Measurements from ENCODE around the gene WNT9B.

Gene WNT9B, protein sequence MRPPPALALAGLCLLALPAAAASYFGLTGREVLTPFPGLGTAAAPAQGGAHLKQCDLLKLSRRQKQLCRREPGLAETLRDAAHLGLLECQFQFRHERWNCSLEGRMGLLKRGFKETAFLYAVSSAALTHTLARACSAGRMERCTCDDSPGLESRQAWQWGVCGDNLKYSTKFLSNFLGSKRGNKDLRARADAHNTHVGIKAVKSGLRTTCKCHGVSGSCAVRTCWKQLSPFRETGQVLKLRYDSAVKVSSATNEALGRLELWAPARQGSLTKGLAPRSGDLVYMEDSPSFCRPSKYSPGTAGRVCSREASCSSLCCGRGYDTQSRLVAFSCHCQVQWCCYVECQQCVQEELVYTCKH
- 0 reads per million in 4 donors for total RNA-seq

DNA sequence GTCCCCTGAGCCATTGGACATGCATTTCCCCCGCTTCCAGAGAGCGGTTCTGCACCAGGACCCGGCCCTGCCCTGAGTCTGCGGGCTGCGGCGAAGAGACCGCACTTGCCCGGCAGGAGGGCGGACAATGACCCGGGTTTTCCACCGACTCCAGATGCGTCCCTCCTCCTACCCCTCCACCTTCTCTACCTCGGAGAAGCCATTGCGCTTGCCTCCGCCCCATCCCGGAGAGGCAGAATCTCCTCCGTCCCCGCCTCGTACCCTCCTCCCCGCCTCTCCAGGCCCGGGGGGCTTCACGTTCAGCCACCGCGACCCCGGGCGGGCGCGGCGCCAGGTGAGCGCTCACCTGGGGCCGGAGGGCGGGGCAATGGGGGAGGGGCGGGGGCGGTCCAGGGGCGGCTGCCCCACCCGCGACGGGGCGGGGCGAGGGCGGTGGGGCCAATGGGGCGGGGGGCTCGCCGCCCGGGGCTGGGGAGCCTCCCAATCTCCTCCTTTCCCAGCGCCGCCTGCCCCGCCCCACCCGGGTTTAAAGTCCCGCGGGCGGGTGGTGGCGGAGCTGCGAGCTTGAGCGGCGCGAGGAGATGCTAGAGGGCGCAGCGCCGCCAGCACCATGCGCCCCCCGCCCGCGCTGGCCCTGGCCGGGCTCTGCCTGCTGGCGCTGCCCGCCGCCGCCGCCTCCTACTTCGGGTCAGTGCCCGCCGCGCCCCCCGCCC lies at the start of gene WNT9B:
TSS of gene WNT9B (plus strand) at position 555 of the 713 bp plus-strand sequence. CDS start at position 611, 56 bp downstream.
- no peak for DNase-seq

DNA sequence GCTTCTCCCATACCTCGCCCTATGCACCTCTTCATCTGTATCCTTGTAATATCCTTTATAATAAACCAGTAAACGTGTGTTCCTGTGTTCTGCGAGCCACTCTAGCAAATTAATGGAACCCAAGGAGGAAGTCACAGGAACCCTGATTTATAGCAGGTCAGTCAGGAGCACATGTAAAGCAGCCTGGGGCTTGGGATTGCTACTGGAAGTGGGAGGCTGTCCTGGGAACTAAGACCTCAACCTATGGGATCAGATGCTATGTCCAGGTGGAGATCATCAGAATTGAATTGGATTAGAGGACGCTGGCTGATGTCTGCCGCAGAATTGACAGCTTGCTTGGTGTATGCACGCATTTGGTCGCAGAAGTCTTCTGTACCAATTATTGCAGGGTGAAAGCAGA lies 48.6 kb upstream of the WNT9B start:
- DNase-seq = no peak

DNA sequence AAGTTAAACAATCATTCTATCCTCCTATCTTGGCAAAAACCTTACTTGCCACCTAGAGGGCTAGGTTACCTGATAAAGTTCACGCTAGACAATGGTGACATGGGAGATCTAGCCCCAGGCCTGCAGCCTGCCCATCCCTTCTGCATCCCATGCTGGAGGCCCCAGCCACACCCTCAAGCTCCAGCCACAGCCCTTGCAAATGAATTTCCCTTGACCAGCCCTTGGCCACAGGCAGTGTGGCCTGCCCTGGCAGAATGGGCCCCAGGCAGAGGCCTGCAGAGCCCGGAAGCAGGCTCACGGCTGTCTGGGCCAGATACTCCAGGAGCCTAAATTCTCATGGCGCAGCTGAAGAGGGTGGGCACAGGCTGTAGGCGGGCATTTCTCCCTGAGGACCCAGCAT lies 47.8 kb upstream of the WNT9B start:
- no peak for DNase-seq

DNA sequence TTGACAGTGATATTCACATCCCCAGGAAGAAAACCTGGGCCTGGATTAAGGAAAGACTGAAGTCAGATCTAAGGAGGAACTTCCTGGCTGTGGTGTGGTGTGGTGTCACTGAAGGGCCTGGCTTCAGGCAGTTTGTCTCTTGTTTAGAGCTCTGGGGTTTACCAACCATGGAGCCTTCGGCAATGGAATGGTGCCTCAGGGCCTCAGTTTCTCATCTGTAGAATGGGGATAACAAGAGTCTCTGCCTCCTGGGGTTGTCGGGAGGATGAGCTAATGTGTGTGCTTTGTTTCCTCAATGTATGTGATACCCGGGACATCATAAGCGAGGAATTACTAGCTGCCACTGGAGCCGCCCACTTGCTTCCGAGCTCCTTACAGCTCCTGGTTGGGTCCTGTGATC lies 45.6 kb upstream of the WNT9B start:
- DNase-seq = no peak

DNA sequence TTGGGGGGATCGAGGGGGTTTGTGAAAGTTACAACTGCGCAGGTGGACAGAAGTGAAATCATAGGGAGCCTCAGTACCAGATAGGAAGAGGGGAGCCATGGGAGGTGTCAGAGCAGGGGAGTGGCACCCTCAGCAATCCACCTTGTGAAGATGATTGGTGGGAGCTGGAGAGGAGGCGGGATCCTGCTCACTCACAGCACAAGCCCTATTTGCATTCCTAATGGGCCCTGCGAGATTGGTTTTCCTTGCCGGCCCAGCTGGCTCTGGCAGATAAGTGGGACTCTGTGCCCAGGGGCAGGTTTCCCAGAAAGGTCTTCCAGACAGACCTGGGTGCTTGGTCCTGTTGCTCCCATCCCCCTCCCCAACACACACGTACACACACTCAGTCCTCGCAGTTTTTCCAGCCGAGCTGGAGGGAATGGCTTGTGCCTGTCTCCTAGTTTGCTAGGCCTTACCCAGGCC lies 42.2 kb upstream of the WNT9B start:
- DNase-seq = no peak

DNA sequence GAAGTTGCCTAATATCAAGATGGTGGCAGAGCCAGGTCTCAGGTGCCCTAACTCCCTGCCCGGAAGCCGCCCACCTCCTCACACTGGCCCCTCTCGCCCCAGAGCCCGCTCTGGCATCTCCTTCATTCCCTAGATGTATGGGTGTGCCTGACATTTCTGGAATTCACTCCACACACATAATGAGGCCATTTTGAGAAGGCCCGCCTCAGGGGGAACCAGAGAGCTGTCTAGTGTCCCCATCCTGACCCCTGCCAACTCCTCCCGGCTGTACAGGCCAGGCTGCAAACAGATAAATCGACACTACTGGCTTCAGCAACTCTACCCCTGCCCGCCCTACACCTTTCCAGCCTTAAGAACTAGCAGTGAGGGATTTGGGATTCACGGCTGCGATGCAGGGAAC lies 40.5 kb upstream of the WNT9B start:
- DNase-seq = no peak

DNA sequence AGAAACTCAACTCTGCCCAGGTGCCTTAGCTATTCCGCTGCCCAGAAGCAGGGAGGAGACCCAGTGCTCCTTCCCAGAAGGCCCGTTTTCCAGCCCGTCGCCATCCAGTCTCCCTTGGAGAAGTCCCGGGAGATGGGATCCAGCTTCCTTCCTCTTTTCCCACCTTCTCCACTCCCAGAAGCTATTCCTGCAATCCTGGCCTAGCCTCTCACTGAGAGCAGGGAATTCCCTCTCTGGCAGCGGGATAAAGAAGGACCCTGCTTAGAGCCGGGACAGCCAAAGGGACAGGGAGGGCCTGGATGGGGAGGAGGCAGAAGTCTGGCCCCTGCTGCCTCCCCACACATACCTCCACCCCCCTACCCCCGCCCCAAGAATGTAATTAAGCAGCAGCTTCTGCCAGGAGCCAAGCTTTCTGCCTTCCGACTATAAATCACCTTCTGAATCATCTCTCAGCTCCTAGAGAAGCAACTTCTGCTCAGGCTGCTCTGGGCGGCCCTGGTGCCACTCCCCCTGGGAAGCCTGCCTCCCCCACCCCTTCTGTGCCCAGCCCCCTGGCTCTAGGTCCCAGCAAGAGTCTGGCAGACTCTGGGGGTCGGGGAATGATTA lies 39.3 kb upstream of the WNT9B start:
- no peak for DNase-seq

DNA sequence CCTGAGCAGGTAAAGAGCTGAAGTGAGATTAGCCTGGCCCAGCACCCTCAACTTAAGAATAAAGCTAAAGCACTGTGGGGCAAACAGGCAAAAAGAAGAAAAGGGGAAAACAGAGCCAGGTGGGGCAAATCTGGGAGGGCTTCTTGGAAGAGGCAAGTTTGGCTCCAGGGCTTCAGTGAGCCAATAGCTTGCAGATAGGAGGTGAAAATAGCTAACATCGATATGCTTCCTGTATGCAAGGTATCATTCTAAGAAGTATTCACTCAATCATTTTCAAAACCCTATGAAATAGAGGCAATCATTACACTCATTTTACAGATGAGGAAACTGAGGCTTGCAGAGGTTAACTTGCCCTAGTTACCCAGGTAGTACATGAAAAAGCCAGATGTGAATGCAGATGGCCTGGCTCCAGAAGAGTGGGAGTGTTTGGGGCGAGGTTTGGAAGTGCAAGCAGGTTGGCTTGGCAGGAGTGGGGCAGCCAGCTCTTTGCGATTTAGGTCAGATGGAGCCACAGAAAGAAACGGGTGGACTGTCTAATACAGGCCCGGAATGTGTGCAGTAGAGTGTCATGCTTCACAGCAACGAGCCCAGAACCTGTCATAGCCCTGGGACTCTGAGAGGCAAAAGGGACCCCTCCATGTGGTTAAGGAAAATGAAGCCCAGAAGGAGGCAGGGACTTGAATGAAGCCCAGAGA lies 38.6 kb upstream of the WNT9B start:
- DNase-seq = no peak

DNA sequence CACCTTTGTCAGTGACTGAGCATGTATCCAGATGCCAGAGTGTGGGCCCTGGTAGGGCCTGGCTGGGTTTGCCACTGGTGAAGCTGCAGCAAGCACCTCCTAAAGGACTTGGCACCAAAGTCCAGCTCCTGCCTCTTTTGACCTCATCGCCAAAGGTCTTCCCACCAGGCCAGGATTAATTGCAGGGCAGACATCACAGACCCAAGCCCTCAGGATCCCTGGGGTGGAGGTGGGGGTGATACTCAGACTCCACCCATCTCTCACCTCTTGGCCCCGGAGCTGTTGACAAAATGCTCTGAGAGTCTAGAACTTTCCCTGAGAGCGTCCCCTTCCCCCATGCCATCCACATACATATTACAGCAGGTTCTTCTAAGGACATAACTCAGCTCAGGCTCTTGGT lies 37.5 kb upstream of the WNT9B start:
- DNase-seq = no peak

DNA sequence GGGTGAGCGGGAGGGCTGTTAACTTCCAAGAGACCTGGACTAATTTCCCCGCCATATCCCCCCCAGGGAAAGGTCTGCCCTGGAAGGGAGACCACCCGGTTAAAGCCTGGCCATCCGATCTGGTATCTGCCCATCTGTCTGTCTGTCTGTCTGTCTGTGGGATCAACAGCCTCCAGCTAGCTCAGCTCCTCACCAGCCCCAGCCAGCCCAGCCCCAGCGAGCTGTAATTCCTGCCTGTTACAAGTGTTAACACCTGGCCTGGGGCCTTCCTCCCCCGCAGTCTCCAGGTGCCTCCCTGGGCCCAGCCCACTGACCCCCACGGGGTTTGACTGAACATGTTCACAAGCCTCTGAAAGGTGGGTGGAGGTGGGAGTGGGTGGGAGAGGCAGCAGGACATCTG lies 36.9 kb upstream of the WNT9B start:
- DNase-seq = no peak

DNA sequence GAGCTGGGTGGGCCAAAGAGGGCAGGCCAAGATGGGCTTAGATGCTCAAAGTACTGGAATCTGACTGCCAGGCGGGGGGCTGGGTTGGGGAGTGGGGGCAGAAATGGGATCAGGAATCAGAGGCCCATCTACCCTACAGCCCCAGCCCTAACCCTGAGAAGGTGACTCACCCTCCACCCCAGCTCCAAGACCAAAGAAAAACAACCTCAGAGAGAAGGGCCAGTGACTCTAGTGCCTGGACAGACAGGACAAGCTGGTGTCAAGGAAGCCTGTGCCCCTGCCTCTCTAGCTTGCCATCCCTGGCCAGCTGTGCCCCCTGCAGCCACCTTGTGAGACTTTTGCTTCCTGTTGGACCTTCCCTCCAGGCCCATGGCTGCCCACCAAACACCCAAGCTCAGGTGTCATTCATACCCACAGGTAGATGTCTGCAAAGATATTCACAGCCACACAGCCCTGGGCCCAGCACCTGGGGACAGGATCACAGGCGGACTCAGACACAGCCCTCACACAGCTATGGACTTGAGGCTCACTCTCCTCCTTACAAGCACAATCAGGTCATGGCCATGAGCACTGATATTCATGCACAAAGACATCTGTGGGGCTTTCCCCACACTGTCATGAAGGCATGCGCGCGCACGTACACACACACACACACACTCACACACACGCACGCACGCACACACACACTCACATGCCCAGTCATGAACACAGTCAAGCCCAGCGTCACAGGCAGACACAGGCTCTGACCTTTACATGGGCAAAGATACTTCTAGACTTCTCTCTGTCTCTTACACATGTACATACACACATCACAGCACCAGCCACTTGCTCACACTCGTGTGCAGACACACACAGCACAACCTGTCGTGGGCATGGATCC lies 35.7 kb upstream of the WNT9B start:
- no peak for DNase-seq

DNA sequence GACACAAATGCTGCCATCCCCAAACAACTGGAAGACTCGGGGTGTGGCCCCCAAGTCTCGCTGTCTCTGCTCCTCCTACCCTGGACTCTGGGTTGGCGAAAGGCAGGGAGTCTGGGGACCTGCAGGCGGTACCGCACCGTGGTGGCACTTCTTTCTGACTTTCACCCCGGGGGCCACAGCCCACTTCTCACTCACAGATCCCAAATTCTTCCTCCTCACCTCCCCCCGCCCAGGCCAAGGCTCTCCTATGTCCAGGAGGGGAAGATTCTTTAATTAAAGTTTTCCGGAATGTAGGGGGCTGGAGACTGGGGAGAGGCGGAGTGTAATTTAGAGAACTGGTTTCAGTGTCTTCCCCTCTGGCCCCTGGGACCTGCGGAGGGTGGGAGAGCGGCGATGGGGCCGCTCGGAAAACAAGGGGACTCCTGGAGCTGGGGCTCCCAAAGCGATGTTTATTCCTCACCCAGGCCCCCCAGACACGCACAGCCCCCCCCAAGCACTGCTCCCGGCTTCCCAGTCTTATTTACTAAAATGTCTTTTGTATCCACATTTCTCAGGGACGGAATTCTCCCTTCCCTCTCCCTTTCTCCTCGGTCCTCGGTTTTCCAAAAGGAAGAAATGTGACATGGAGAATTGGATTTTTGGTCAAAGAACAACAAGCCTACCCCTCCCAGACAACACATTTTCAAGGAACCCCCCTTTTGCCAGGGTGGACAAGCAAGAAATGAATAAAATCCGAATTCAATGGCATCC lies 34.1 kb upstream of the WNT9B start:
- DNase-seq = no peak

DNA sequence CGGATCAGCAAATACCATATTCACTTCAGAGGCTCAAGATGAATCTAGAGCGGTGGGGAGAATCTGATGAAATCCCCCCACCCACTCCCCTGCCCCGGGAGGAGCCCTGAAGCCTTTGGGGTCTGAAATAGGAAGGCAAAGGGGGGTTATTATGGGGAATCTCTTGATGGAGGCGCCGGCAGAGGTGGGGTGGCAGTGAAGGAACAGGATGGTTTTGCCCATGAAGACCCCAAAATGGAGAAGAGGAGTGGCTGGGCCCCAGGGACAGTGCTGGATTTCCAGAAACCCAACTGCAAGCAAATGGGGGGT lies 33.5 kb upstream of the WNT9B start:
- DNase-seq = no peak

DNA sequence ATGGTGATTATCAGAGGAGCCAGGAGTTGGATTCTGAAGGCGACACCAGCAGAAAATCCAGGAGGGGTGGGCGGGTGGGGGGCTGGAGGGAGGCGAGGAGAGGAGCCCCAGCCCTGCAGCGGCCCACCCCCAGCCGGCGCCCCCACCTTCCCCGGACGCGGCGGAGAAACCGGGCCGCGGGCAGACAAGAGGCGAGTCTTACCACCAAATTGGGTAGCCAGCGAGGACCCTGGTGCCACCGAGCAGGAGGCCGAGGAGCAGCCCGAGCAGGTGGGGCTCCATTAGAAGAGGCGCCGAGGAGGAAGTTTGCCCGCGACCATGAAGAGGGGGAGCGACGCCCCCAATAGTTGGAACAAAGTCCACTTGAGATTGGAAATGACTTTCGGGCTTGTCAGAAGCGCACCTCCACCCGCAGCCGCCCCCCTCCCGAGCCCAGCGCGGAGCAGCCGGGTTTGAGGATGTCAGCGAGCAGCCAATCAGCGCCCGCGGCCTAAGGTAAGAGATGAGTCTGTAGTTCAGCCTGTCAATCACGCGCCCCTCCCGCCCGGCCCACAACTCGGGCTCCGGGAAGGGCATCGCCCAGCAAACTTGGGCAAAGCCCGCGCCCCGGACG lies 33.0 kb upstream of the WNT9B start, which contains the start of gene WNT3:
TSS of gene WNT3 (minus strand) at position 377 of the 613 bp plus-strand sequence. CDS start at position 282, 95 bp downstream.
- peak in 3 of 5 donors; percentile 12 to 35 (median 19) for DNase-seq

DNA sequence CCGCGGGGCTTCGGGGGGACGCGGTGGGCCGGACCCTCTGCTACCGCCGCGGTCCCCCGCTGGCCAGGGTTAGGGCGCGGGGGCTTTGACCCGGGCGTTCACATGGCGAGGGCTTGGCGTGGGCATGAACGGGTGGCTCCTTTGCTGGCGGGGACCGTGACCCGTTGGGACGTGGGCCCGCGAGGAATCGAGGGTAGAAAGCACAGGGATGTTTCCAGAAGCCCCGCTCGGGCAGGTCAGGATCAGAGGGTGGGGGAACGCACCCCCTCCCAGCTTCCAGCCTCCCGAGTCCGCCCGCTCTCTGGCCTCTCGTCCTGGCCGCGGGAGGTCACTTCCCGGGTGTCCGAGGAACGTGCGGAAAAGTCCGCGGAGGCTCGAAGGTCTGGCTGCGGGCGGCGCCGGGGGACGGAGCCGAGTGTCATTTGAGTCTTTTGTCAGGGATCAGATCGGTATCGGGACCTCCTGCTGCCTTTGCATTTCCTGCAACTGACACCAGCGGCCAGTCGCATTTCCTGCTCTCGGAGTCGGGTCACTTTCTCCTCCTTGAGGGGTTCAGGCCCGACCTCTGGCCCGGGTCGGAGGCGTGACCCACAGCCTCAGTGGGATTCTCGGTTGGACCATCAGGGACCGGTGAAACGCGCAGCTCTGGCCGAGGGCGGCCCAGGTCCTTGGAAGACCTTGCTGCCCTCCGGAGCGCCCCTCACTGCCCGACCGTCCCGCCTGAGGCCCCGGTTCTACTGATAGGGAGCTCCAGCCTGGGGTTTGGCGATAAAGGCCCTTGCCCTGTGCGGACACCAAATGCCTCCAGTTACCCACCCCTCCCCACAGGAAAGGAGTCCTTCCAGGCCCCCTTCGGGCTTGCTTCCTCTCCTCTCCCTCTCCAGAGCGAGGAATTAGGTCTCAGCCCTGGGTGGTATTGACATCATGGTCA lies 32.2 kb upstream of the WNT9B start:
- peak in 1 of 5 donors; percentile 15 for DNase-seq

DNA sequence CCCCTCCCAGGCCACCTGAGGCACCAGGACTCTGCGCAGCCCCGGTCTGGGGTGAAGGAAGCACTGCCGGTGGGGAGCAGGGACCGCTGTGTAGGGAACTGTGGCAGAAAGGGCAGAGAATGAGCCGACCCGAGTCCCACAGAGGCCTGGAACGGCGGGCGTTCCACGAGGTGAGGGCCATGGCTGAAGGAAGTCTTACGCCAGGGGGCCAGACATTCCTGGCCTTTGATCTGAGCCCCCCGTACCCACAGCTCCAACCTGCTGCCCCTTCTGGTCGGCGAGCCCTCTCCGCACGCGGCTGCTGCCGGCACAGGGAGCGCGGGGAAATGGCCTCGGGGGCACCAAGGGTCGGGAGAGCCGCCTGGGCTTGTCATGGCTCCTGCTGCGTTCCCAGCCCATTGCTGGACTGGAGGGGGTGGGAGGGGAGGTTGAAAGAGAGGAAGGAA lies 31.5 kb upstream of the WNT9B start:
- DNase-seq = no peak

DNA sequence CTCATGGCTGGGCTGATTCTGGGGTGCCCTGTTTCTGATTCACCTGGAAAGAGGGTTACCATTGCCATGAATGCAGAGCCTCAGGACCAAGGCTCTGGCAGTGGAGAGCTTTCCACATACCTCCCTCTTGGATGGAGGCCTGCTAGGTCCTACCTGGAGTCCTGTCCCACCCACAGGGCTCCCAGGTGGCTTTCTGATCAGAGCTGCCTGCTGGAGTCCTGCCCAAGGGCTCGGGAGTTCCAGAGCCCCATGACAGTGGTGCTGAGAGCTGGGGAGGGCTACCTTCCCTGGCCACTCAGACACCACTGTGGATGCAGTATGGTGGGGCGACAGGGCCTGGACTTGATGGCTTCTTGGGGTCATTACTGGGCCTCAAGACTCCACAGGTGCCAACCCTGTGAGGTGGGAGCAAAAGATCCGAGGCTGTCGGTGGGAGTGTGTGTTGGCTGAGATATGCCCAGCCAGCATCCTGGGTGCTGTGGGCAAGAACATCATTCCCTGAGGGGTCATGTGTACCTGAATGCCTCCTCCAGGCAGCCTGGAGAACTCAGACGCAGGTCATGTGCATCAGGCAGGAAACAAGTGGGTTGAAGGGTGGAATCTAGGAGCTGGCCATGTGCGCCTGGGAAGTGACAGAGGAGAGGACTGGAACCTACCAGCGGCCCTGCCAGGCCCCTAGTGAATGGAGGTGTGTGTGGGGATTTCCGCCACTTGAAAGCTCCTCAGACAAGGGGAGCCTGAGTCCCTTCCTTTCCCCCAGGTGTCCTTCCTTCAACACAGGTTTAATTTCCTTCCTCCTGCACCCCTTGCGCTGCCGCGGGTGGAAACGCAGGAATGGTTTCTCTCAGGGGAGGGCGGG lies 30.6 kb upstream of the WNT9B start:
- DNase-seq = no peak

Measured in T-helper 1 cell (primary cell).